SK-N-MC (cell line): Measurements from ENCODE around the gene NEUROD2.

Source experiments
- EZH2 ChIP-seq: fragments of 200-600 bp; sonication (generic); IDR thresholded peaks from one replicate; pipeline ENCODE4 v1.6.1; 2017; ENCODE audit warnings: antibody characterized with exemption
- POLR2AphosphoS5 ChIP-seq: IDR thresholded peaks from 2 replicates; pipeline ENCODE4 v1.6.1; 2012; ENCODE audit warnings: mild to moderate bottlenecking, low read depth, low read length, borderline replicate concordance

DNA sequence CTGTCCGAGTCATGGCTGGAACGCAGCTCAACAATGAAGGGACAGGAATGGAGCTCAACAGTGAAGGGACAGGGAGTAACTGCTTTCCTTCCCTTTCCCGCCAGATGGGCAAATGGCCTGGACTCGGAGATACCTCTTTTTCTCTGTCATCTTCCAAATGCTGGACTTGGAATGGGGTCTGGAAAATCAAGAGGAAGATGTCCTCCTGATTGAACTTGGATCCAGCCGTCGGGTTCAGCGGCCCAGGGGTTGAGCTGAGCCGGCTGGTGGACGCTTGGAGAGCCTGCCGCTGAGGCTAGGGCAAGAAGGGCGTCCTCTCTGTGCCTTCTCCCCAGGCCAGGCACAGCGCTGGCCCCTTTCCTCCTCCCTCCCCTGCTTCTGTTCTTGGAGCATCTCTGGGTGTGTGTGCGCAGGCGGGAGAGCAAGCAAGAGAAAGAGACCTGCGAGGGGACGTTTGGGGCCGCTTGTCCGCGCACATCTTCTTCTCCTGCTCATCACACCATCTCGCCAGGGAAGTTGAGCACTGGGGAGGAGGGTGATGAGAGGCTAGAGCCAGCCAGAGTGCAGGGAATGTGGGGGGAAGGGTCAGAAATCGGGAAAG lies 6.6 kb downstream of the NEUROD2 start:
- TF ChIP-seq EZH2 (no peak), POLR2AphosphoS5 (no peak)
